MCF 10A (cell line): ENCODE measurements around the gene APBA2. TPM values are rescaled to one million over a fixed set of nuclear protein-coding genes. Genes with fewer than 3 reads are reported as not detected.

ENCODE experiments used
- BruUV-seq: library from RNA; stranded (reverse); fragments of 400-500 nt; replicated peaks from 2 replicates; lab custom pipeline; 2021; lab: Mats Ljungman, UMichigan
- CTCF ChIA-PET: fragments of 300-600 bp; sonication (Branson Sonifier 250); formaldehyde crosslinking; extraction: SDS; loops from one replicate; lab custom pipeline; 2021; ENCODE audit warnings: antibody characterized with exemption, inconsistent platforms; lab: Yijun Ruan, JAX
- POLR2A ChIA-PET: fragments of 300-600, 350-650 bp; sonication (Branson Sonifier 250); formaldehyde crosslinking; extraction: SDS; loops from one replicate; lab custom pipeline; 2020; ENCODE audit warnings: antibody characterized with exemption, inconsistent platforms; lab: Yijun Ruan, JAX
- DNase-seq: peaks from one replicate; pipeline ENCODE4 v3.0.0-alpha.2; 2018; ENCODE audit not compliant: unreplicated experiment
- H3K27ac Mint-ChIP-seq: one replicate; pipeline ENCODE4 v1.8.0; 2022; ENCODE audit warnings: mild to moderate bottlenecking, low read depth, mixed read lengths; ENCODE audit not compliant: unreplicated experiment
- H3K27me3 Mint-ChIP-seq: one replicate; pipeline ENCODE4 v1.8.0; 2022; ENCODE audit warnings: mixed read lengths; ENCODE audit not compliant: insufficient read depth, unreplicated experiment
- H3K36me3 Mint-ChIP-seq: one replicate; pipeline ENCODE4 v1.8.0; 2022; ENCODE audit warnings: mild to moderate bottlenecking, moderate library complexity, mixed read lengths; ENCODE audit not compliant: insufficient read depth, unreplicated experiment
- H3K4me1 Mint-ChIP-seq: one replicate; pipeline ENCODE4 v1.8.0; 2022; ENCODE audit warnings: mixed read lengths; ENCODE audit not compliant: insufficient read depth, unreplicated experiment
- H3K4me3 Mint-ChIP-seq: one replicate; pipeline ENCODE4 v1.8.0; 2022; ENCODE audit warnings: mild to moderate bottlenecking, moderate library complexity, mixed read lengths; ENCODE audit not compliant: unreplicated experiment
- H3K9me3 Mint-ChIP-seq: one replicate; pipeline ENCODE4 v1.8.0; 2022; ENCODE audit warnings: mixed read lengths; ENCODE audit not compliant: unreplicated experiment
- CTCF ChIP-seq: fragments of 200-600 bp; IDR thresholded peaks from one replicate; pipeline ENCODE4 v1.8.0; 2022; ENCODE audit warnings: antibody characterized with exemption, mild to moderate bottlenecking; ENCODE audit not compliant: unreplicated experiment
- intact Hi-C: fragments of 100-400 bp; cut with micrococcal nuclease; formaldehyde crosslinking; loops from 2 replicates; pipeline ENCODE4 v1.14.1; 2022
- total RNA-seq: library from RNA; stranded (reverse); gene quantifications from 2 replicates; pipeline ENCODE4 v1.2.3, GENCODE V29; 2022

Gene APBA2
- total RNA-seq, 1 experiment from 2014 or later: not detected

- ChIA-PET POLR2A (no interaction called here), CTCF (interaction anchor here (0.7 to 1.1 kb wide), 2 partner anchors 89 to 972 kb away, joined by 3 to 5 read pairs; no protein-coding TSS in a partner anchor)
- no peak for TF ChIP-seq CTCF
- Mint-ChIP-seq H3K4me1 (no peaks in the 10 kb centered on the region), H3K9me3 (no peaks in the 10 kb centered on the region), H3K4me3 (no peak overlapping the region), H3K36me3 (no peaks in the 10 kb centered on the region), H3K27me3 (no peaks in the 10 kb centered on the region), H3K27ac (no peak overlapping the region)
- DNase-seq: no peak
- intact Hi-C loops: no loop called here
- no TSS peak for BruUV-seq
Measured at GRCh38 chr15:29103824-29104565, 218.2 kb downstream of the APBA2 start.

- Mint-ChIP-seq H3K27ac (no peak overlapping the region), H3K36me3 (no peaks in the 10 kb centered on the region), H3K4me3 (no peak overlapping the region), H3K9me3 (no peaks in the 10 kb centered on the region), H3K27me3 (no peaks in the 10 kb centered on the region), H3K4me1 (no peaks in the 10 kb centered on the region)
- DNase-seq: no peak
- no TSS peak for BruUV-seq
- ChIA-PET POLR2A (no interaction called here), CTCF (interaction anchor here (1.1 kb wide), 2 partner anchors 90 to 970 kb away, joined by 3 to 5 read pairs; no protein-coding TSS in a partner anchor)
- no peak for TF ChIP-seq CTCF
- intact Hi-C loops: no loop called here
Measured at GRCh38 chr15:29104566-29104880, 218.7 kb downstream of the APBA2 start.

GRCh38 chr15:29105151-29105854 lies 219.5 kb downstream of the APBA2 start:
- H3K27me3 Mint-ChIP-seq: peaks cover 4% of the 10 kb centered on the region
- TF ChIP-seq CTCF: no peak
- no peak overlapping the region for H3K27ac Mint-ChIP-seq
- intact Hi-C loops: no loop called here
- H3K36me3 Mint-ChIP-seq: no peaks in the 10 kb centered on the region
- CTCF ChIA-PET: interaction anchor here (0.6 to 1.1 kb wide), 2 partner anchors 88 to 969 kb away, joined by 3 read pairs; no protein-coding TSS in a partner anchor
- BruUV-seq: no TSS peak
- H3K4me1 Mint-ChIP-seq: no peaks in the 10 kb centered on the region
- no peak overlapping the region for H3K4me3 Mint-ChIP-seq
- DNase-seq: no peak
- no peaks in the 10 kb centered on the region for H3K9me3 Mint-ChIP-seq
- POLR2A ChIA-PET: no interaction called here

GRCh38 chr15:29106116-29106515 lies 220.3 kb downstream of the APBA2 start:
- no peaks in the 10 kb centered on the region for H3K4me1 Mint-ChIP-seq

More at GRCh38 chr15:29106116-29106515, 220.3 kb downstream of the APBA2 start:
- ChIA-PET POLR2A (interaction anchor here (0.6 kb wide), 1 partner anchor 128 kb away, joined by 3 read pairs; no protein-coding TSS in a partner anchor), CTCF (no interaction called here)
- Mint-ChIP-seq H3K4me3 (no peak overlapping the region), H3K9me3 (no peaks in the 10 kb centered on the region), H3K27ac (no peak overlapping the region), H3K36me3 (no peaks in the 10 kb centered on the region), H3K27me3 (peaks cover 12% of the 10 kb centered on the region)
- intact Hi-C loops: no loop called here
- DNase-seq: no peak
- TF ChIP-seq CTCF: no peak
- no TSS peak for BruUV-seq
